HUDEP-2 (cell line): ENCODE results near the gene SPNS2.
A peak's percentile ranks its signal among the peaks of the same experiment; 100 is the strongest.
"Not testable (repeated sequence)": the region's sequence is repeated elsewhere in the genome, so short reads cannot be mapped to it uniquely, and the experiment has no call there.

ENCODE experiments used
- DNase-seq, 76 experiments: peaks; one replicate each; lab custom pipeline; 2025; ENCODE audit not compliant: unreplicated experiment in 76 of 76; lab: John Stamatoyannopoulos, UW

Gene SPNS2

DNA sequence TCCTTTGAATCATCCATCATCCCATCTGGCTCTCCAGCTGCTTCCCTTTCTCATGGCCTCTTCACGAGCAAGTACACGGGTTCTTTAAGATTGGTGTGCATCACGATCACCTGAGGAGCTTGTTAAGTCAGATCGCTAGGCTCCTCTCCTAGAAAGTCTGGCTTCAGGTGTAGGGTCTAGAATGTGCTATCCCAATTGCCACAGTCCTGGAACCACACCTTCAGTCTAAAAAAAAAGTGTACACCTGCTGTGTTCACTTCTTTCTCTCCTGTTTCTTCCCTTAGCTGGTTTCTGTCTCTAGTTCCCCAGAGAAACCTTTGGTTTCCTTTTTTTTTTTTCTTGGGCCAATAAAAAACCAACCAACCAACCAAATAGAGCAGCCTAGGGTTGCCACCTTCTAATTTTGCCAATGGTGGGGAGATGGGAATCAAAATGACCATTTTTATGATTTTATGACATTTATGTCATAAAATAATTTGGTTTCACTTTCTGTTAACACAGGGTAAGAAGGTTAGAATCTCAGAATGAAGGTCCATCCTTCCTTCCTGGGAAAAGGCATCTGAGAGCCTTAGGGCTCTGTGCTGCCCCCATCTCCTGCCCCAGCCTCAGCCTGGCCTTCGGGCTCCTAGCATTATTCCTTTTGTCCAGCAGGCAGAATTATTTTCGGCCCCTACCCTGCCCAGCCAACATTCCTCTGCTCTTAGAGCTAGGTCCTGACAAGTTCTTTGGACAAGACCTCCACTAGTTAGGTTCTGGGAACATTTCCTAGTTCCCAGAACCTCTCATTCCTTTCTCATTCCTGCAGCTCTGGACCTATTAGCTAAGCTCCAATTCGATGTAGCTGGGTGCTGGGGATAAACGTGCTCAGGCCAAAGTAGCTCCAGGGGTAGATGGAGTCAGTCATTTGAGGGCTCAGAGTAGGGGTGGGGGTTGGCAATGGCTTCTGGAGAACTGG lies 63.6 kb downstream of the SPNS2 start:
- no peak for DNase-seq

DNA sequence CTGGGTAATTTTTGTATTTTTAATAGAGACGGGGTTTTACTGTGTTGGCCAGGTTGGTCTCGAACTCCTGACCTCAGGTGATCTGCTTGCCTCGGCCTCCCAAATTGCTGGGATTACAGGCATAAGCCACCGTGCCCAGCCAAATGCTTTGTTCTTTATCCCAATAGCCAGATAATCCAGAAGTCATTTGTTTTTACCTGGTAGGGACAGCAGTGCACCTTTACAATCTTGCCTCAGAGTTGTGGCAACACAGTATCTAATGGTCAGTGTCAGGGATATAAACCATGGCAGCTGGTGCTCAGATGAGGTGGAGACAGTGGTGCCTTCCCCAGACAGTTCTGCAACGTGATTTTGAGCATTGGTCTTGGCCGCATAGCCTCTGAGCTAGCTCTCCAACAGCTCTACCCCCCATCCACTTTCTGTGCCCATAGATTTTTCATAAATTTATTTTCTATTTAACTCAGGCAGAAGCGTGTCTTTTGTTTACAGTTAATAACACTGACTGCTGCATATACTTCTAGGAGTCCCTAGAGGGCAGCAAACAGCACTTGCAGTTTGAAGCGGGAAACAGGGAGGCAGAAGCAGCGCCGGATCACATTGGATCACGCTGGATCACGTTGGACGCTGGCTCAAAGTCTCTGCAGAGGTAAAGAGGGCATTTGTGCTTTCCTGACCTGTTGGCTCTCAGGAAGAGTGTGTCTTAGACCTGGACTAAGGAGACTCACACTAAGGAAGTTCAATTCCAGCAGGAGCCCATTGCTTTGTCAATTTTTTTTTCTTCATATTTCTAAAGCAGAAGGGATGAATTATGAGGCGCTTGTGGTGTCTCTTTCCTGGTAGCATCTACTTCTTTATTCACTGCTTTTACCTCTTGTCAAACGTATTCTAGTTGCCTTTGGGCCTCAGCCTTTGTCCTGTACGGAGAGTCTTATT lies 66.8 kb downstream of the SPNS2 start:
- peak in 59 of 76 experiments; percentile 4 to 71 (median 39) for DNase-seq

DNA sequence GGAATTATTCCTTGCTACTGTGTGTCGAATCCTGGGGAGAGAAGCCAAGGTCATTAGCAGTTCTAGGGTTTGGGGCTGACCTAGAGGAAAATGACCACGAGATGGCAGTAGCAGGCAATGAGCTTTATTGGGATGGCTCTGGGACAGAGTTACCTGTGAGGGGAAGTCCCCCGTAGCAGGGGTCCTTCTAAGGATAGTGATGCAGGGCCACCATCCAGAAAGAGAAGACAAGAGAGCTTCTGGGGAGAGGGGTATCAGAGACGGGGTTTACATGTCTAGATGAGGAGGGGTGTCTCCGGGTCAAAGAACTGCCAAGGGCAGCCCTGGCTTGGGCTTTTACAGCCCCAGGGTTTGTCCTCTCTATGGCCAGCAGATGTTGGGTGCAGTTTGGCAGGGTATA lies 68.1 kb downstream of the SPNS2 start:
- peak in 40 of 76 experiments; percentile 3 to 74 (median 32) for DNase-seq

DNA sequence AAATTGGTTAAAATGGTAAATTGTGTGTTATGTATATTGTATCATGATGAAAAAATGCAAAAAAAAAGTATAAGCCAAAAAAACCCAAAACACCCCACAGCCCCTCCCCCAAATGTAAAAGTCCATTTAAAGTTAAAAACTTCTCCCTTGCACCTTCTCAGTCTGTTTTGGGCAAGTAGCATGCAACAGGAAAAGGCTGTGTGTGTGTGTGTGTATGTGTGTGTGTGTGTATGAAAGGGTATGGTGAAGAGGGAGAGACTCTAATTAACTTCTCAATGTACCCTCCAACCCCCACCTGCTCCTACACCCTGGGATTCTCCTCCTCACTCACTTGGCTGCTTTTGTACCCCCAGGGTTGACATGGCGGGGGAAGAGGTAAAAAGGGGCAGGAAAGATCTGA lies 70.9 kb downstream of the SPNS2 start:
- no peak for DNase-seq

DNA sequence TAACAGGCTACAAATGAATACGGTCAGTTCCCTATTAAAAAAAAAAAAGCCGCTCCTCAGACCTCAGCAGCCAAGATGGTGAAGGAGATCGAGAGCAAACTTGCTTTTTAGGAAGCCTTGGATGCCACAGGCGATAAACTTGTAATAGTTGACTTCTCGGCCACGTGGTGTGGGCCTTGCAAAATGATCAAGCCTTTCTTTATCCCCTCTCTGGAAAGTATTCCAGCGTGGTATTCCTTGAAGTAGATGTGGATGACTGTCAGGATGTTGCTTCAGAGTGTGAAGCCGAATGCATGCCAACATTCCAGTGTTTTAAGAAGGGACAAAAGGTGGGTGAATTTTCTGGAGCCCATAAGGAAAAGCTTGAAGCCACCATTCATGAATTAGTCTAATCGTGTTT lies 73.5 kb downstream of the SPNS2 start:
- DNase-seq: no peak

DNA sequence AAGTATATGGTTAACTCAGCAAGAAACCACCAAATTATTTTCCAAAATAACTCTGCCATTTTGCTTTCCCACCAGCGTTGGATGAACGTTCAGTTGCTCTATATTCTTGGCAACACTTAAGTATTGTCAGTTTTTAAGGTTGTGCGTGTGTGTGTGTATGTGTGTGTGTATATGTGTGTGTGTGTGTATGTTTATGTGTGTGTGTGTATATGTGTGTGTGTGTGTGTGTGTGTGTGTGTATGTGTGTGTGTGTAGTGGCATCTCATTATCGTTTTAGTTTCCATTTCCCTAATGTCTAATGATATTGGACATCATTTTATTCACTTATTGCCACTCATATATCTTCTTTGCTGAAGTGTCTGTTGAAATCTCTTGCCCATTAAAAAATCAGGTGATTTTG lies 74.4 kb downstream of the SPNS2 start:
- no peak for DNase-seq

DNA sequence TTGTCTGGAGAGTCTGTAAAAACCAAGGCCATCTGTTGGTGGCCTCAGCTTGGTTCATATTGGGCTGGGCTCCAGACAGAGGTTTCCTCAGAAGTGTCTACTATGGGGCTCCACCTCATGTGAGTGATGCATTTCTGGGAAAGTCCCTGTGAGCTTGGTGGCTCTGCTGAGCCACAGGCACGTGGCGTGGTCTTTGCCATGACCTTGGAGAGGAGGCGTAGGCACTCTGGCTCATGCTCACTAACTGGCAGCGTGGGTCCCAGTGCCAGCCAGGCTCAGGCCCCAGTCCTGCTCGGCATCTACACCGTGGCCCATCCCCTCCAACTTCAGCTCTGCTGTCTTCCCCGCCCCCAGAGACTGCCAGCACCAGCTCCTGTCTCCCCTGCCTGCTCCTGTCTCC lies 75.0 kb downstream of the SPNS2 start:
- peak in 11 of 76 experiments; percentile 4 to 40 (median 19) for DNase-seq

DNA sequence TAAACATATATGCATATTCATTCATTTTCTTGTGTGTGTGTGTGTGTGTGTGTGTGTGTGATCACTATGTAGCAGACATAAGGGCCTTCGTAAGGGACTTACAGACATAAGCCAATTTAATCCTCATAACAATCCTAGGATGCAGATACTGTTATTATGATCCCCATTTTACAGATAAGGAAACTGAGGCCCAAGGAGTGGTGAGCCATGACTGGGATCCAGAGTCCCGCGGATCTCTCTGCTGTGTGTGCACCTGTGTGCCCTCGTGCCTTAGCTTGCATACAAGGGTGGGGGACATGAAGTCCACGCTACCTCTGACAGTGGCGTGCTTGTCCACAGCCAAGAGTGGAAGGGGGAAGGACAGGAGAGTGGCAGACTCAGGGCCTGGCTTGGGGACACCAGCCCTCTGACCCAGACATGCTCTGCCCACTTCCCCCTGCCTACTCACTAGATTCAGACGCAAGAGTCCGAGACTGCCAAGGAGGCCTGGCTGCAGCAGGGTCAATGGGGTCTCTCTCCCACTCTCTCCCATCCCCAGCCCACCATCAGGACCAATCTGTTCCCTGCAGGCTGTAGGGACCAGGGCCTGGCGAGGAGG lies 75.9 kb downstream of the SPNS2 start:
- DNase-seq: no peak

DNA sequence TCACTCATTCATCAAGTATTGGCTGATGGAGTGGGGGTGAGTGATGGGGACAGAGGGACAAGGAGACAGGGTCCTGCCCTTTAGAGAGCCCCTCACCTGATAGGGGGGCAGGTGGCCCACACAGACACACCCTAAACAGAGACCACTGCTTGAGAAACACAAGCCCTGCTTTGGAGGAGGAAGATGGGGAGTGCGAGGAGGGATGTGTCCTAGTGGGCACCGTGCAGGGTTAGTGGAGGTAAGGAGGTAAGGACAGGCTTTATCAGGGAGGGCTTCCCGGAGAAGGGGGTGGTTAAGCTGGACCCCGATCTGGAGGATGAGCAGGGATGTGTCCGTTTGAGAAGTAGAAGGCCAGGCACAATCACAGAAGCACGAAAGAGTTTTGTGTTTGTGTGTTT lies 77.5 kb downstream of the SPNS2 start:
- no peak for DNase-seq

DNA sequence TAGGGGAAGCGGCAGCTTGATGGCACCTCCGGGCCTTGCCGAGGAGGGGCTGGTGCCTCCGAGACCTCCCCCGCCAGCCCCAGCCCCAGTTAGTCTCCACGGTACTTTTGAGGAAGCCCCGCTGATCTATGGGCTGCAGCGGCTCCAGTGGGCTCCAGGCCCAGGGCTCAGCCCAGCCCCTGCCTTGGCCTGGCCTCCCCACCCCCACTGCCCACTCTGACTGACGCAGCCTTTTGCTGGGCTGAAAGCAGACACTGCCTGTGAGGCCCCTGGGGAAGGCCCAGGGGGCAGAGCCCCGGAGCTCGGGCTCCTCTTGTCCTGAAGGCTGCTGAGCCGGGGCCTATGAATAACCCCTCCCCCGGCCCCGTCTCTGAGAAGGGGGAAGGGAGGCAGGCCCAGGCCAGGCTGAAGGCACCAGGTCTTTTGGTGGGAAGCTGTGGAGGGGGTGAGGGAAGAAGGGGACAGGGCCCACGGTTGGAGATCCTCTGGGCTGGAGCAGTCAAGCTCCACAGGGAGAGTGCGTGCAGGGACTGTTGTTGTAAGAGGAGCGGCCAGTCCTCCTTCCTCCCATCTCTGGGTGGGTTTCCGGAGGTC lies 78.1 kb downstream of the SPNS2 start:
- no peak for DNase-seq

DNA sequence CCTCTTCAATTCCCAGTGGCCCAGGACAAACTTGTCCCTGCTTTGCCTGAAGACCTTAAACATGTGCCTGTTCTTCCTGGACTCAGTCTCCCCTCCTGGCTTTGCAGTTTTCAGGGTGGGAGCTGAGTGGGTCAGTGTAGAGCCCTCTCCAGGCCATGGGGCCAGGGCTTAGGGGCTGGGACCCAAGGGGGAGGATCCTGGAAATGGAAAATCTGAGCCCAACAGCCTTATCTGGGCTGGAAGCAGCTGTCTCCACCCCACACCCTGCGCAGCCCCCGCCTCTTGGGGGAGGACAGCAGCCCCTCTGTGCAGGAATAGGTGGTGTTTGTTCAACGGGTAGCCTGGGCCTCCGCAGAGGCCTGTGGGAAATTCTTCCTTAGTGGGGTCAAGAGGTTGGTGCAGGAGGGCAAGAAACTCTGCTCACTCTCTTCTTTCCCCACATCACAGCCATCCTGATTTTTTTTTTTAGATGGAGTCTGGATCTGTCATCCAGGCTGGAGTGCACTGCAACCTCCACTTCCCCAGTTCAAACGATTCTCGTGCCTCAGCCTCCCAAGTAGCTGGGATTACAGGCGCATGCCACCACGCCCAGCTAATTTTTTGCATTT lies 78.8 kb downstream of the SPNS2 start:
- peak in 2 of 76 experiments; percentile 10 to 17 for DNase-seq

DNA sequence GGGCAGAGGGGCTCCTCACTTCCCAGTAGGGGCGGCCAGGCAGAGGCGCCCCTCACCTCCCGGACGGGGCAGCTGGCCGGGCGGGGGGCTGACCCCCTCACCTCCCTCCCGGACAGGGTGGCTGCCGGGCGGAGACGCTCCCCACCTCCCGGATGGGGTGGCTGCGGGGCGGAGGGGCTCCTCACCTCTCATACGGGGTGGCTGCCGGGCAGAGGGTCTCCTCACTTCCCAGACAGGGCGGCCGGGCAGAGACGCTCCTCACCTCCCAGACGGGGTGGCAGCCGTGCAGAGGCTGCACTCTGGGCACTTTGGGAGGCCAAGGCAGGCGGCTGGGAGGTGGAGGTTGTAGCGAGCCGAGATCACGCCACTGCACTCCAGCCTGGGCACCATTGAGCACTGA lies 79.7 kb downstream of the SPNS2 start:
- DNase-seq: not testable (repeated sequence)

DNA sequence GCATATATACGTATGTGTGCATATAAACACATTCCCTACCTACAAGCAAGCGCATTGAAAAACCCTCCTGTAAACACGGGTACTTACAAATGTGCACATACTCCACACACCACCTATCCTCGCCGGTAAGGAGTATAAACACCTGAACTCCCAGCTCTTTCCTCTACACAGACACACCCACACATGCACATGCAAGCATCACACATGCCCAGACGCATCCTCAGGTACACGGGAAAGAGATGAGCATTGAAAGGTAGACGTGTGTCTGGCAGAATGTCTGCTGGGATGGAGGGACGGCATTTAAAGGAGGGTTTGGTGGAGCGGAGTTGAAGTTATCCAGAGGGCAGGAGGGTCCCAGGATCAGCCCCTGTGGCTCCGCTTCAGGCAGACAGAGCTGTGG lies 81.0 kb downstream of the SPNS2 start:
- no peak for DNase-seq

DNA sequence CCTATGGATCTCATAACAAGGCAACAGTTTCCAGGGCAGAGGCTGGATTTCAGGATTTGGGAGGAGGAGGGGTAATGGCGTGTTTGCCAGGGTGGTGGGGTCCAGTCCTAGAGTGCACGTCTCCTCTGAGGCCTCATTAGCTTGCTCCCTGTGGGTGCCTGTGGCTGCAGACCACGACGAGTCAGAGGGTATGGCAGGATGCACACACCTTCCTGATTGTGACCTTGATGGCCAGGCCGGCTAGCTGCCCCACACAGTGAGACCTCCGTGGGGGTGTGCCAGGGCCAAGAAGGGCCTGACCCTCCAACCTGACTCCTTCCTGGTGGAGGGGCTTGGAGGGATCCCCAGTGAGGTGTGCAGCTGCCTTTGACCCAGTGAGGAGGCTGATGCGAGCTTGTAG lies 81.6 kb downstream of the SPNS2 start:
- no peak for DNase-seq

DNA sequence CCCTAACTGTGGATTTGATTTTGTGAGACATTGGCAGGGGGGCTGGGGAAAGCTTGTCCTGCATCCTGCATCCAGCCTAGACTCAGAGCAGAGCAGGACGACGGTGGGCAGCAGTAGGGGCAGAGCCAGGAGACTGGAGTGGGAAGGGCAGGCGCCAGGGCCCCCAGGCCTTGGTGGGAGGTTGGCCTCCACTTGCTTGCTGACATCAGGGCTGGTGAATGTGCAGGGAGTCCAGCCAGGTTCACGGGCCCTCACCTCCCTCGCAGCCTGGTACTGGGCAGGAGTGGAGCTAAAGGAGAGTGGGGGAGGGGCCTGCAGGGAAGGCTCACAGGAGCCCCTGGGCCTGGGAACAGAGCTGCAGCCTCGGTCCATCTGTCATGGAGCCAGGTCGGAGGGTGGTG lies 83.4 kb downstream of the SPNS2 start:
- DNase-seq: no peak

DNA sequence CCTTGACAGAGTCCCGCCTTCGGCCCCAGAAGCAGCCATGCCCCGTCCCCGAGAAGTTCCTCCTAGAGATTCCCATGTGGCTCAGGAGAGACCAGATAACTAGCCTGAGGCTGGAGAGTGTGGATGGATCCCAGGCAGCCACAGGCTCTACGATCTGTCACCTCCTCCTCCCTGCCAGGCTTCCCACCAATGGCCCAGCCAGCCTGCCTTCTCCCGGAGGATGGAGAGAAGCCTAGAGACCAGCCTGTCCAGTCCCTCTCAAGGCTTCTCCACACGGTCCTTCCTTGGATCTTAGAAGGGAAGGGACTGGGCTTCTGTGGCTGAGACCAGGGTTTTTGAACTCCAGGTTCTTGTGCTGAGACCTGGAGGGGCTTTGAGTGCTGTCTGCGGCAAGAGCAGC lies 84.0 kb downstream of the SPNS2 start:
- DNase-seq: no peak

DNA sequence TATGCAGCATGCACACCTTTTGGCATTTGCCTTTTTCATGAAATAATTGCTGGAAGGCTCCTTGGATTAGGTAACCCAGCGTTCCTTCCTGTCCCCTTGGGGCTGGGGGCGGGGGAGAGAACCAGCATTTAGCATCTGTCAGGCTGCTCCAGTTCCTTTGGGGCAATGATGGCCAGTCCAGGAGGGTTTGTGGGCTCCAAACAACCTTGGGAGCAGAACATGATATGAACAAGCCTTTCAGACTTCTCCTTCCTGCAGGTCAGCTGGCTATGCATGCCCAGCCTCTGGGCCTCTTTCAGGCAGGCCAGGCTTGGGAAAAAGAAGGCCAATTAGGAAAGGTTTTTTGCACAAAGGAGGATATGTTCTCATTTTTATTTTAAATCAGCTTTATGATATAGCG lies 84.5 kb downstream of the SPNS2 start:
- DNase-seq: no peak

DNA sequence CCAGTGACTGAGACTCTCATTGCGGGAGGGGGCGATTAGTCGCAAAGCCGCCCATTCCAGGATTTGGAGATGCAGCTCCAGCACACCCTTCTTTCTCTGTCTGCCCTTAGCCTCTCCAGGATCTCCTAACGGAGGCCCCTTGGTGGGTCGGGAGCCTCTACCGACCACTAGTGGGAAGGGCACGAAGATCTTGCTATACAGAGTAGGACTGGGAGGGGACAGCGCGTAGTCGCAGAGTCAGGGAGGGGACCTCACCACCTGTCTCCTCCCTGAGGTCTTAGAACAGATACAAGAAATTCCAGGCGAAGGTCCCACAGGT lies 85.1 kb downstream of the SPNS2 start:
- peak in 2 of 76 experiments; percentile 3 to 7 for DNase-seq

DNA sequence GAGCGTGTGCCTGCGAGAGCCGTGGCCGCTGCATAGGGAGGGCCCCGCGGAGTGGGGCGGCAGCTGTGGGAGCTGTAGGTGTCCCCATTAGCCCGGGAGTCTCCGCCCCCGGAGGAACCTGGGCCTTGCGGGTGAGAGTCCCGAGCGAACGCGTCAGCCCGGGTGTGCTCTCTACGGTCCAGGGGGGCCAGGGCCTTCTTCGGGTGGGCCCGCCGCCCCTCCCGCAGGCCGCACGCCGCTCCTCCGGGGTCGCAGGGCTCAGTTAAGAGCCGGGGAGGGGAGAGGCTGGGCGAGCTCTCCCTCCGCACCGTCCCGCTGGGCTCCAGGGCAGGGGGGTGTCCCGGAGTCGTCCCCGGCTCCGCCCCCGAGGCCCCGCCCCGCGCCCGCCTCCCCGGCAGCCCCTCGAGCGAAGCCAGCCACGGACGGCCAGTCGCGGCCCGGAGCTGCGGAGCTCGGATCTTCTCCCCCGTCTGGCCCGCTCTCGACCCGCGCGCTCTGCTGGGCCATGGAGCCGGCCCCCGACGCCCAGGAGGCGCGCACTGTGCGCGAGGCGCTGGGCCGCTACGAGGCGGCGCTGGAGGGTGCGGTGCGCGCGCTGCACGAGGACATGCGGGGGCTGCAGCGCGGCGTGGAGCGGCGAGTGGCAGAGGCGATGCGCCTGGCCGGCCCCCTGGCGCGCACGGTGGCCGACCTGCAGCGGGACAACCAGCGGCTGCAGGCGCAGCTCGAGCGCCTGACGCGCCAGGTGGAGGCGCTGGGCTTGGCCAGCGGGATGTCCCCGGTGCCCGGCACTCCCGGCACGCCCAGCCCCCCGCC lies 85.6 kb downstream of the SPNS2 start, which contains the start of gene SMTNL2:
SMTNL2 (plus strand) TSS at position 429 of the 816 bp plus-strand sequence; CDS start at position 506, 77 bp downstream.
- DNase-seq: no peak
